Stimulated activated CD4-positive, alpha-beta T cell treated with anti-CD3 and anti-CD28 coated beads, Interleukin-4, amount 100 ng/mL, for 24 hours (primary cell): Measurements from ENCODE around the gene KRT7.
"Not testable (repeated sequence)": the region's sequence is repeated elsewhere in the genome, so short reads cannot be mapped to it uniquely, and the experiment has no call there.

Source experiments
- DNase-seq: peaks from one replicate; pipeline ENCODE4 v3.0.0-alpha.2; 2020

Gene KRT7

GRCh38 chr12:52280796-52281560 lies 47.9 kb downstream of the KRT7 start:
- DNase-seq = no peak

- DNase-seq = no peak
These were observed 51.6 kb downstream of the KRT7 start for GRCh38 chr12:52284562-52285171.

- no peak for DNase-seq
These were observed 52.2 kb downstream of the KRT7 start for GRCh38 chr12:52285172-52285745.

GRCh38 chr12:52285851-52286530 lies 52.9 kb downstream of the KRT7 start:
- no peak for DNase-seq

- DNase-seq = not testable (repeated sequence)
These were observed 54.1 kb downstream of the KRT7 start for GRCh38 chr12:52286857-52287785.

- not testable (repeated sequence) for DNase-seq
These were observed 55.1 kb downstream of the KRT7 start for GRCh38 chr12:52287816-52288805.

GRCh38 chr12:52290483-52291134 lies 57.6 kb downstream of the KRT7 start:
- not testable (repeated sequence) for DNase-seq

GRCh38 chr12:52291267-52291935 lies 58.4 kb downstream of the KRT7 start, which contains the start of gene KRT81:
KRT81 (minus strand) TSS chr12:52291534; CDS start chr12:52291465, 69 bp downstream.
- DNase-seq = no peak

- no peak for DNase-seq
These were observed 60.9 kb downstream of the KRT7 start for GRCh38 chr12:52293926-52294325.

- DNase-seq = no peak
These were observed 61.8 kb downstream of the KRT7 start for GRCh38 chr12:52294803-52295202.

- DNase-seq = no peak
These were observed 62.6 kb downstream of the KRT7 start for GRCh38 chr12:52295663-52296062.

- DNase-seq = no peak
These were observed 63.7 kb downstream of the KRT7 start for GRCh38 chr12:52296572-52297215.
